Mucosa of rectum (tissue), 2 donors: Measurements from ENCODE around the gene PARD6B.
"Not testable (repeated sequence)": the region's sequence is repeated elsewhere in the genome, so short reads cannot be mapped to it uniquely, and the experiment has no call there.

ENCODE experiments used
- H3K27ac ChIP-seq, 2 donors: one replicate each; pipeline ENCODE4 v1.7.0; 2013; ENCODE audit warnings: inconsistent platforms in 2 of 2, low read depth in 2 of 2, low read length in 2 of 2
- H3K27me3 ChIP-seq, 2 donors: one replicate each; pipeline ENCODE4 v1.7.0; 2013; ENCODE audit warnings: low read length in 2 of 2; ENCODE audit not compliant: control insufficient read depth in 2 of 2, insufficient read depth in 2 of 2
- H3K36me3 ChIP-seq, 2 donors: one replicate each; pipeline ENCODE4 v1.7.0; 2013; ENCODE audit warnings: low read length in 2 of 2; ENCODE audit not compliant: control insufficient read depth in 2 of 2, insufficient read depth in 2 of 2
- H3K4me1 ChIP-seq, 2 donors: one replicate each; pipeline ENCODE4 v1.7.0; 2013; ENCODE audit warnings: low read length in 2 of 2, mild to moderate bottlenecking in 1 of 2; ENCODE audit not compliant: control insufficient read depth in 2 of 2, insufficient read depth in 2 of 2
- H3K4me3 ChIP-seq, 2 donors: one replicate each; pipeline ENCODE4 v1.7.0; 2013; ENCODE audit warnings: low read length in 2 of 2
- H3K9ac ChIP-seq, 2 donors: one replicate each; pipeline ENCODE4 v1.7.0; 2013; ENCODE audit warnings: low read length in 2 of 2, low read depth in 1 of 2, mild to moderate bottlenecking in 1 of 2
- H3K9me3 ChIP-seq, 2 donors: one replicate each; pipeline ENCODE4 v1.7.0; 2013; ENCODE audit warnings: low read length in 2 of 2; ENCODE audit not compliant: control insufficient read depth in 2 of 2
- donor health status: healthy.
- donor health status: Normal muscosa, but diverticular disease.

The PARD6B gene

GRCh38 chr20:50691573-50692551 is 39.5 kb upstream of the PARD6B start:
- Histone ChIP-seq H3K9me3 (no peaks in the 10 kb centered on the region), H3K36me3 (no peaks in the 10 kb centered on the region), H3K27ac (peak overlapping the region; percentile 38 to 45), H3K4me1 (no peaks in the 10 kb centered on the region), H3K27me3 (peaks cover 15 to 18% of the 10 kb centered on the region in 2 donors), H3K9ac (no peak overlapping the region), H3K4me3 (peak overlapping the region in 1 of 2 donors; percentile 46)

GRCh38 chr20:50692552-50692933 is 38.8 kb upstream of the PARD6B start:
- H3K4me3 ChIP-seq = no peak overlapping the region
- no peak overlapping the region for H3K9ac ChIP-seq

GRCh38 chr20:50693001-50693400 is 38.4 kb upstream of the PARD6B start:
- Histone ChIP-seq H3K27me3 (peaks cover 15 to 18% of the 10 kb centered on the region in 2 donors), H3K9ac (no peak overlapping the region), H3K27ac (no peak overlapping the region), H3K4me3 (no peak overlapping the region), H3K4me1 (no peaks in the 10 kb centered on the region), H3K9me3 (no peaks in the 10 kb centered on the region), H3K36me3 (no peaks in the 10 kb centered on the region)

More at GRCh38 chr20:50692552-50692933, 38.8 kb upstream of the PARD6B start:
- Histone ChIP-seq H3K27me3 (peaks cover 15 to 18% of the 10 kb centered on the region in 2 donors), H3K36me3 (no peaks in the 10 kb centered on the region), H3K4me1 (no peaks in the 10 kb centered on the region), H3K27ac (no peak overlapping the region), H3K9me3 (no peaks in the 10 kb centered on the region)

GRCh38 chr20:50694379-50695134 is 36.8 kb upstream of the PARD6B start:
- H3K27ac ChIP-seq = no peak overlapping the region

GRCh38 chr20:50695135-50695872 is 36.1 kb upstream of the PARD6B start:
- Histone ChIP-seq H3K9me3 (no peaks in the 10 kb centered on the region), H3K27ac (no peak overlapping the region), H3K27me3 (peaks cover 14 to 16% of the 10 kb centered on the region in 2 donors), H3K36me3 (no peaks in the 10 kb centered on the region), H3K4me1 (no peaks in the 10 kb centered on the region), H3K4me3 (no peak overlapping the region), H3K9ac (no peak overlapping the region)

More at GRCh38 chr20:50694379-50695134, 36.8 kb upstream of the PARD6B start:
- no peak overlapping the region for H3K9ac ChIP-seq
- no peaks in the 10 kb centered on the region for H3K4me1 ChIP-seq
- H3K9me3 ChIP-seq = no peaks in the 10 kb centered on the region
- peaks cover 15 to 18% of the 10 kb centered on the region in 2 donors for H3K27me3 ChIP-seq
- no peaks in the 10 kb centered on the region for H3K36me3 ChIP-seq
- no peak overlapping the region for H3K4me3 ChIP-seq

- H3K4me1 ChIP-seq, H3K4me3 ChIP-seq, H3K9me3 ChIP-seq, H3K36me3 ChIP-seq, H3K9ac ChIP-seq, H3K27ac ChIP-seq, H3K27me3 ChIP-seq: not testable (repeated sequence)
Measured at GRCh38 chr20:50698255-50698654, 33.1 kb upstream of the PARD6B start.

GRCh38 chr20:50699688-50700087 is 31.7 kb upstream of the PARD6B start:
- no peaks in the 10 kb centered on the region for H3K27me3 ChIP-seq
- no peaks in the 10 kb centered on the region for H3K4me1 ChIP-seq
- H3K4me3 ChIP-seq = no peak overlapping the region
- no peak overlapping the region for H3K27ac ChIP-seq
- no peaks in the 10 kb centered on the region for H3K36me3 ChIP-seq
- no peak overlapping the region for H3K9ac ChIP-seq
- H3K9me3 ChIP-seq = no peaks in the 10 kb centered on the region

- Histone ChIP-seq H3K36me3 (no peaks in the 10 kb centered on the region), H3K27ac (no peak overlapping the region), H3K27me3 (no peaks in the 10 kb centered on the region), H3K9me3 (no peaks in the 10 kb centered on the region), H3K9ac (no peak overlapping the region), H3K4me3 (no peak overlapping the region), H3K4me1 (no peaks in the 10 kb centered on the region)
Measured at GRCh38 chr20:50701041-50701963, 30.1 kb upstream of the PARD6B start.
